T47D (cell line): ENCODE measurements around the gene APRT.

Source experiments
- DNase-seq, 2 experiments: peaks; one replicate each; pipeline versions ENCODE4 v3.0.0 to v3.0.0-alpha.2; 2011 to 2012; ENCODE audit warnings: low read depth in 1 of 2, low spot score in 1 of 2
- JUND ChIP-seq: IDR thresholded peaks from 2 replicates; pipeline ENCODE4 v1.6.1; 2012; ENCODE audit warnings: low read depth
- in situ Hi-C: cut with HindIII; loops from 2 replicates; pipeline ENCODE4 v1.10.0; 2016; ENCODE audit warnings: low sequenced_read_pairs, low pct_unique_long_range_greater_than_20kb

APRT gene

GRCh38 chr16:88782454-88783390 is 29.0 kb downstream of the APRT start:
- no peak for TF ChIP-seq JUND
- in situ Hi-C loops = no loop called here
- DNase-seq = no peak

- no peak for TF ChIP-seq JUND
- in situ Hi-C loops = no loop called here
- DNase-seq = no peak
These were observed 30.3 kb downstream of the APRT start for GRCh38 chr16:88781140-88782077.

- in situ Hi-C loops = no loop called here
- TF ChIP-seq JUND = no peak
- no peak for DNase-seq
These were observed 31.3 kb downstream of the APRT start for GRCh38 chr16:88780142-88781062.

- DNase-seq = no peak
- in situ Hi-C loops = no loop called here
- no peak for TF ChIP-seq JUND
These were observed 32.2 kb downstream of the APRT start for GRCh38 chr16:88779406-88780141.

- no peak for DNase-seq
- in situ Hi-C loops = no loop called here
- no peak for TF ChIP-seq JUND
These were observed 33.1 kb downstream of the APRT start for GRCh38 chr16:88778541-88779065.

- no peak for DNase-seq
- in situ Hi-C loops = no loop called here
- no peak for TF ChIP-seq JUND
These were observed 33.5 kb downstream of the APRT start for GRCh38 chr16:88778271-88778525.

- in situ Hi-C loops = no loop called here
- TF ChIP-seq JUND = no peak
- no peak for DNase-seq
These were observed 34.1 kb downstream of the APRT start for GRCh38 chr16:88777471-88778270.

- in situ Hi-C loops = no loop called here
- no peak for TF ChIP-seq JUND
- no peak for DNase-seq
These were observed 35.9 kb downstream of the APRT start for GRCh38 chr16:88775825-88776224.

- no peak for TF ChIP-seq JUND
- DNase-seq = no peak
- in situ Hi-C loops = no loop called here
These were observed 37.0 kb downstream of the APRT start for GRCh38 chr16:88774544-88775393.

- in situ Hi-C loops = no loop called here
- peak in 1 of 2 experiments; percentile 67 for DNase-seq
These were observed 37.9 kb downstream of the APRT start for GRCh38 chr16:88773812-88774291.

More at GRCh38 chr16:88773812-88774291, 37.9 kb downstream of the APRT start:
- TF ChIP-seq JUND = no peak
